ENCODE results near the gene NCAM2.

NCAM2 gene

GRCh38 chr21:21109736-21110135 is 111.5 kb downstream of the NCAM2 start:
- TF ChIP-seq CEBPB (IDR thresholded peaks at IDR 0.05) = no peak
- TF ChIP-seq FOXM1 (IDR thresholded peaks at IDR 0.05; ENCODE audit: borderline replicate concordance, low read depth) = no peak
- no peak for TF ChIP-seq NFIC (IDR thresholded peaks at IDR 0.05)
- TF ChIP-seq REST (IDR thresholded peaks at IDR 0.05; ENCODE audit: low read depth) = no peak
- TF ChIP-seq CREB1 (IDR thresholded peaks at IDR 0.05; ENCODE audit: low read depth) = no peak
- no peak for TF ChIP-seq USF1 (IDR thresholded peaks at IDR 0.05)
- TF ChIP-seq ZBTB7A (IDR thresholded peaks at IDR 0.05; ENCODE audit: low read depth) = no peak
- no peak for TF ChIP-seq YY1 (IDR thresholded peaks at IDR 0.05; ENCODE audit: low read depth)
- no peak for TF ChIP-seq MAX (IDR thresholded peaks at IDR 0.05)
- no peak for TF ChIP-seq TAF1 (IDR thresholded peaks at IDR 0.05; ENCODE audit: low read depth)
- no peak for TF ChIP-seq EGR1 (IDR thresholded peaks at IDR 0.05)
- no peak for TF ChIP-seq TCF12 (IDR thresholded peaks at IDR 0.05; ENCODE audit: low read depth)
- TF ChIP-seq TEAD4 (IDR thresholded peaks at IDR 0.05) = no peak
- TF ChIP-seq EP300 (IDR thresholded peaks at IDR 0.05; ENCODE audit: borderline replicate concordance) = no peak
- no peak for TF ChIP-seq RAD21 (IDR thresholded peaks at IDR 0.05; ENCODE audit: low read depth)

- TF ChIP-seq REST (IDR thresholded peaks at IDR 0.05; ENCODE audit: low read depth) = no peak
- TF ChIP-seq TAF1 (IDR thresholded peaks at IDR 0.05; ENCODE audit: low read depth) = no peak
- TF ChIP-seq MAX (IDR thresholded peaks at IDR 0.05) = no peak
- no peak for TF ChIP-seq FOXM1 (IDR thresholded peaks at IDR 0.05; ENCODE audit: borderline replicate concordance, low read depth)
- no peak for TF ChIP-seq NFIC (IDR thresholded peaks at IDR 0.05)
- no peak for TF ChIP-seq TEAD4 (IDR thresholded peaks at IDR 0.05)
- no peak for TF ChIP-seq TCF12 (IDR thresholded peaks at IDR 0.05; ENCODE audit: low read depth)
- no peak for TF ChIP-seq USF1 (IDR thresholded peaks at IDR 0.05)
- TF ChIP-seq EP300 (IDR thresholded peaks at IDR 0.05; ENCODE audit: borderline replicate concordance) = no peak
Measured at GRCh38 chr21:21111309-21111920, 113.2 kb downstream of the NCAM2 start.

GRCh38 chr21:21114461-21114860 is 116.3 kb downstream of the NCAM2 start:
- no peak for TF ChIP-seq EGR1 (IDR thresholded peaks at IDR 0.05)
- TF ChIP-seq EP300 (IDR thresholded peaks at IDR 0.05; ENCODE audit: borderline replicate concordance) = no peak
- no peak for TF ChIP-seq TAF1 (IDR thresholded peaks at IDR 0.05; ENCODE audit: low read depth)
- TF ChIP-seq MAX (IDR thresholded peaks at IDR 0.05) = no peak
- TF ChIP-seq RAD21 (IDR thresholded peaks at IDR 0.05; ENCODE audit: low read depth) = no peak
- no peak for TF ChIP-seq YY1 (IDR thresholded peaks at IDR 0.05; ENCODE audit: low read depth)
- no peak for TF ChIP-seq CEBPB (IDR thresholded peaks at IDR 0.05)
- no peak for TF ChIP-seq TCF12 (IDR thresholded peaks at IDR 0.05; ENCODE audit: low read depth)
- TF ChIP-seq REST (IDR thresholded peaks at IDR 0.05; ENCODE audit: low read depth) = no peak
- no peak for TF ChIP-seq CREB1 (IDR thresholded peaks at IDR 0.05; ENCODE audit: low read depth)
- TF ChIP-seq NFIC (IDR thresholded peaks at IDR 0.05) = no peak
- TF ChIP-seq USF1 (IDR thresholded peaks at IDR 0.05) = no peak

- no peak for TF ChIP-seq TEAD4 (IDR thresholded peaks at IDR 0.05)
- TF ChIP-seq NFIC (IDR thresholded peaks at IDR 0.05) = no peak
- TF ChIP-seq TAF1 (IDR thresholded peaks at IDR 0.05; ENCODE audit: low read depth) = no peak
- no peak for TF ChIP-seq MAX (IDR thresholded peaks at IDR 0.05)
- no peak for TF ChIP-seq RAD21 (IDR thresholded peaks at IDR 0.05; ENCODE audit: low read depth)
- TF ChIP-seq EP300 (IDR thresholded peaks at IDR 0.05; ENCODE audit: borderline replicate concordance) = no peak
- TF ChIP-seq YY1 (IDR thresholded peaks at IDR 0.05; ENCODE audit: low read depth) = no peak
- TF ChIP-seq CREB1 (IDR thresholded peaks at IDR 0.05; ENCODE audit: low read depth) = no peak
- TF ChIP-seq ZBTB7A (IDR thresholded peaks at IDR 0.05; ENCODE audit: low read depth) = no peak
- TF ChIP-seq FOXM1 (IDR thresholded peaks at IDR 0.05; ENCODE audit: borderline replicate concordance, low read depth) = no peak
- TF ChIP-seq USF1 (IDR thresholded peaks at IDR 0.05) = no peak
- TF ChIP-seq REST (IDR thresholded peaks at IDR 0.05; ENCODE audit: low read depth) = no peak
- TF ChIP-seq TCF12 (IDR thresholded peaks at IDR 0.05; ENCODE audit: low read depth) = no peak
- TF ChIP-seq CEBPB (IDR thresholded peaks at IDR 0.05) = no peak
- no peak for TF ChIP-seq EGR1 (IDR thresholded peaks at IDR 0.05)
Measured at GRCh38 chr21:21119091-21119490, 120.9 kb downstream of the NCAM2 start.
